Lower lobe of right lung (tissue), 2 donors: ENCODE data around the gene VCPKMT. TPM values are rescaled to one million over a fixed set of nuclear protein-coding genes. Genes with fewer than 3 reads are reported as not detected.

Experiments
- ATAC-seq, 2 donors: fragments of 200-7000 bp; cut with Tn5 transposase; one replicate each; pipeline ENCODE4 v1.9.1; 2020 to 2022; ENCODE audit warnings: mild to moderate bottlenecking in 2 of 2, moderate library complexity in 2 of 2
- DNase-seq: peaks from one replicate; pipeline ENCODE4 v3.0.0-alpha.2; 2020
- H3K27ac ChIP-seq: fragments of 200-600 bp; one replicate; pipeline ENCODE4 v1.8.0; 2022
- H3K27me3 ChIP-seq: fragments of 200-600 bp; one replicate; pipeline ENCODE4 v1.8.0; 2022; ENCODE audit warnings: low read depth
- H3K36me3 ChIP-seq: fragments of 200-600 bp; one replicate; pipeline ENCODE4 v1.8.0; 2022; ENCODE audit warnings: mild to moderate bottlenecking
- H3K4me1 ChIP-seq: fragments of 200-600 bp; one replicate; pipeline ENCODE4 v1.8.0; 2022
- H3K4me3 ChIP-seq: fragments of 200-600 bp; one replicate; pipeline ENCODE4 v1.8.0; 2022; ENCODE audit warnings: mild to moderate bottlenecking
- H3K9me3 ChIP-seq: fragments of 200-600 bp; one replicate; pipeline ENCODE4 v1.8.0; 2022
- intact Hi-C: fragments of 100-400 bp; cut with DNase I; formaldehyde crosslinking; loops from one replicate; pipeline ENCODE4 v1.11.0; 2022
- total RNA-seq: library from RNA; stranded (reverse); fragmentation: NEBNext Ultra II Directional; extraction: Animal tissue kit (Norgen Biotek cat#: 25700); gene quantifications from one replicate; pipeline ENCODE4 v1.2.1, GENCODE V29; 2021
- TF ChIP-seq, protein P1 (sequence below): fragments of 200-600 bp; IDR thresholded peaks from one replicate; pipeline ENCODE4 v1.8.0; 2022; ENCODE audit warnings: antibody characterized with exemption, mild to moderate bottlenecking
- donor health status: DM: no; HTN: yes; CAD: no; lungs with severe emphysema.

VCPKMT gene
- total RNA-seq, 1 donor from 2014 or later = 8.0 TPM

DNA sequence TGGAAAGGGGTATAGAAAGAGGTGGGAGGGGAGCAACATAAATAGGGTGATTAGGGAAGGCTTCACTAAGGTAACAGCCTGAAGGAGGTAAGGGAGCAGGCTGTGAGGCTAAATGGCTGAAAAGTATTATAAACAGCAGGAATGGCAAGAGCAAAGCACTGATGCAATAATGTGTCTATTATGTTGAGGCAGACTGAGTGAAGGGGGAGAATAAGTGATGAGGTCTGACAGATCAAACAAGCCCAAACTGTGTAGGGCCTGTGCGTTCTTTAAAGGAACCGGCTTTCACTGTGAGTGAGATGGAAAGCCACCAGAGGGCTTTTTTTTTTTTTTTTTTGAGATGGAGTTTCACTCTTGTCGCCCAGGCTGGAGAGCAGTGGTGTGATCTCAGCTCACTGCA lies 6.7 kb upstream of the VCPKMT start:
- TF ChIP-seq, protein P1, sequence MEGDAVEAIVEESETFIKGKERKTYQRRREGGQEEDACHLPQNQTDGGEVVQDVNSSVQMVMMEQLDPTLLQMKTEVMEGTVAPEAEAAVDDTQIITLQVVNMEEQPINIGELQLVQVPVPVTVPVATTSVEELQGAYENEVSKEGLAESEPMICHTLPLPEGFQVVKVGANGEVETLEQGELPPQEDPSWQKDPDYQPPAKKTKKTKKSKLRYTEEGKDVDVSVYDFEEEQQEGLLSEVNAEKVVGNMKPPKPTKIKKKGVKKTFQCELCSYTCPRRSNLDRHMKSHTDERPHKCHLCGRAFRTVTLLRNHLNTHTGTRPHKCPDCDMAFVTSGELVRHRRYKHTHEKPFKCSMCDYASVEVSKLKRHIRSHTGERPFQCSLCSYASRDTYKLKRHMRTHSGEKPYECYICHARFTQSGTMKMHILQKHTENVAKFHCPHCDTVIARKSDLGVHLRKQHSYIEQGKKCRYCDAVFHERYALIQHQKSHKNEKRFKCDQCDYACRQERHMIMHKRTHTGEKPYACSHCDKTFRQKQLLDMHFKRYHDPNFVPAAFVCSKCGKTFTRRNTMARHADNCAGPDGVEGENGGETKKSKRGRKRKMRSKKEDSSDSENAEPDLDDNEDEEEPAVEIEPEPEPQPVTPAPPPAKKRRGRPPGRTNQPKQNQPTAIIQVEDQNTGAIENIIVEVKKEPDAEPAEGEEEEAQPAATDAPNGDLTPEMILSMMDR = no peak
- no peak for DNase-seq
- H3K9me3 ChIP-seq = no peaks in the 10 kb centered on the region
- no peak overlapping the region for H3K27ac ChIP-seq
- H3K4me1 ChIP-seq = no peaks in the 10 kb centered on the region
- H3K4me3 ChIP-seq = no peak overlapping the region
- intact Hi-C loops = no loop called here
- ATAC-seq = no peak
- H3K36me3 ChIP-seq = peaks cover 43% of the 10 kb centered on the region
- no peaks in the 10 kb centered on the region for H3K27me3 ChIP-seq

- intact Hi-C loops = no loop called here
- H3K4me1 ChIP-seq = peaks cover 2% of the 10 kb centered on the region
- no peak for DNase-seq
- no peak for ATAC-seq
- no peak overlapping the region for H3K27ac ChIP-seq
- no peaks in the 10 kb centered on the region for H3K27me3 ChIP-seq
- TF ChIP-seq, protein P1 = no peak
- peaks cover 35% of the 10 kb centered on the region for H3K36me3 ChIP-seq
- H3K4me3 ChIP-seq = no peak overlapping the region
- no peaks in the 10 kb centered on the region for H3K9me3 ChIP-seq
Observed at GRCh38 chr14:50122291-50122690, 5.9 kb upstream of the VCPKMT start.

- no peak for DNase-seq
- no peak overlapping the region for H3K27ac ChIP-seq
- H3K4me1 ChIP-seq = peaks cover 8% of the 10 kb centered on the region
- H3K36me3 ChIP-seq = peaks cover 28% of the 10 kb centered on the region
- intact Hi-C loops = no loop called here
- H3K9me3 ChIP-seq = no peaks in the 10 kb centered on the region
- H3K4me3 ChIP-seq = no peak overlapping the region
- TF ChIP-seq, protein P1 = no peak
- H3K27me3 ChIP-seq = no peaks in the 10 kb centered on the region
- no peak for ATAC-seq
Observed at GRCh38 chr14:50121486-50121885, 5.1 kb upstream of the VCPKMT start.

DNA sequence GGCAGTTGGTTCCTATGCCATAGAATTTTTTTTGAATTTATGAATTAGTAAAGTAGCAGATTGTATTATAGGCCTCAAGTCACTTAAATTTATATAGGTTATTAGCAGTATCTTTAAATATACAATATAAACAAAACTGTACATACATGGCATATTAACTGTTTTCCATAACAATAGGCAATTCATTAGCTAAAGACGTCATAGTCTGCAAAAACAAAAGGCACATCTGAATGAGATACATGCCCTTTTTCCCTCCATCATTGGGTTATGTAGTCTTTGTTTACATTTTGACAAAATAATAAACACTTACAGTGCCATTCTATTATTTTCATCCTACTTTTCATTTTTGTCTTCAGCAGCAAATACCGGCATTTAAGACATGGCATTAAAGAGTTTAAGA lies 1.1 kb upstream of the VCPKMT start:
- Histone ChIP-seq H3K4me1 (peaks cover 16% of the 10 kb centered on the region), H3K9me3 (no peaks in the 10 kb centered on the region), H3K36me3 (peaks cover 34% of the 10 kb centered on the region), H3K27me3 (no peaks in the 10 kb centered on the region), H3K4me3 (no peak overlapping the region), H3K27ac (no peak overlapping the region)
- DNase-seq (no peak), ATAC-seq (no peak)
- intact Hi-C loops = no loop called here
- TF ChIP-seq, protein P1 = no peak

- ATAC-seq = no peak
- intact Hi-C loops = no loop called here
- Histone ChIP-seq H3K9me3 (no peaks in the 10 kb centered on the region), H3K4me1 (peaks cover 16% of the 10 kb centered on the region), H3K36me3 (peaks cover 39% of the 10 kb centered on the region), H3K27me3 (no peaks in the 10 kb centered on the region), H3K27ac (peak overlapping the region; percentile 85), H3K4me3 (peak overlapping the region; percentile 70)
- no peak for DNase-seq
- TF ChIP-seq, protein P1 = no peak
Observed at GRCh38 chr14:50116966-50117365, 594 bp upstream of the VCPKMT start.
